Measurements from ENCODE around the gene CAMK2N1. TPM values are rescaled to one million over a fixed set of nuclear protein-coding genes. Genes with fewer than 3 reads are reported as not detected.

The CAMK2N1 gene
- total RNA-seq (2014; rRNA removed; shearing (Covaris generic)) (0.52 and 0.82 TPM in 2 replicates), polyA plus RNA-seq (2016; fragmentation: Nextera tagmentation; extraction: Ambion mirVana) (2.9 and 4.6 TPM in 2 replicates)
- long read RNA-seq, partial matches to known transcripts: 1 of 2 reads
- long read RNA-seq, other reads (novel, unspliced or antisense): 0 of 2 reads

DNA sequence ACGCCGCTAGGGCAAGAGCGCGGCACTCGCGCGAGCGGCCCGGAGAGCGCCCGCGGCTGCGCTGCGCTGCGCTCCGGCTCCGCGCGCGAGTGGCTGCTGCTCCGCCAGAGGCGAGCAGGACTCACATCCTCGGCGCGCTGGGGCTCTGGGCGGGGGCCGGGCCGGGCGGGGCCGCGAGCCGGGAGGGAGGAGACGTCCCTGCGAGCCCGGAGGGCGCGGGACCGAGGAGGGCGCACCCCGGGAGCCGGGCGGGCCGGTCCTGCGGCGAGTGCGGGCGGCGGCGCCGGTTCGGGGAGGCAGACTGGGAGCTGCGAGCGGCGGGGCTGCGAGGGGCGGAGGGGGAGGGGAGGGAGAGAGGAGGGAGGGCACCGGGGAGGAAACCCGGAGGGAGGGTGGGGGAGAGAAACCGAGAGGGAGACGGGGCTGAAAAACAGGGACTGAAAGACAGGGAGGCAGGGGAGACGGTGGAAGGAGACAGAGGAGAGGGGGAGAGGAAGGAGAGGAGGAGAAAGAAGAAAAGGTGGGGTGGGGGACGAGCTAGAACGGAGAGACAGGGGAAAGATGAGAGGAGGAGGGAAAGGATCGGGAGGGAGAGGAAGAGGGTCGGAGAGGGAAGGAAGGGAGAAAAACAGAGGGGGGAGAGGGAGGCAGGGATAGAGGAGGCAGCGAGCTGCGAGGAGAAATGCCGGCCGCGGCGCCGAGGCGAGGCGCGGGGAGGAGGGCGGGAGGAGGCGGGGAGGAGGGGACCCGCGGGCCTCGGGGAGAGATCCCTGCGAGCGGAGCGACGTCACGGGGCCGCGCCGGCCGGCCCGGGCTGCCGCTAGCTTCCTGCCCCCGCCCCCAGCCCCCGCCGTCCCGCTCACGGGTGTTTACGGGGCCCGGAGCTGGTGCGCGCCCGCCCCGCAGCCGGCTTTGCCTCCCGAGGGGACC lies at the start of gene CAMK2N1:
Gene CAMK2N1, minus strand, starts transcription at position 684 of the 930 bp plus-strand sequence. CDS start 831 bp downstream, outside the sequence.
- no peaks in the 10 kb centered on the region for H3K79me2 ChIP-seq (replicated peaks; ENCODE audit: insufficient read depth)
- Mint-ChIP-seq H3K27me3 (ENCODE audit: insufficient read depth, low read depth, poor library complexity) (peaks cover 48% of the 10 kb centered on the region), H3K36me3 (ENCODE audit: low read depth) (no peaks in the 10 kb centered on the region), H3K9me3 (no peaks in the 10 kb centered on the region; the same call in 2 of the 3 replicates), H3K4me3 (peak within 1 kb of the TSS; percentile 89), H3K27ac (peak within 1 kb of the TSS; percentile 67; the same call in 1 of the 2 replicates), H3K4me1 (peaks cover 44% of the 10 kb centered on the region)
- H3K4me3 ChIP-seq: peak within 1 kb of the TSS; percentile 81
- peaks cover 11% of the 10 kb centered on the region; the same call in 1 of the 2 replicates for H3F3A ChIP-seq (replicated peaks; ENCODE audit: low read depth)
- peak; percentile 78 for DNase-seq (ENCODE audit: low spot score)
- peaks cover 76% of the 10 kb centered on the region for H3K27me3 ChIP-seq (ENCODE audit: insufficient read depth)
- H3K4me2 ChIP-seq: peak within 1 kb of the TSS; percentile 97
- H3K9me2 ChIP-seq (ENCODE audit: insufficient read depth): no peaks in the 10 kb centered on the region
- H3K27ac ChIP-seq (ENCODE audit: low read depth): no peak within 1 kb of the TSS
- H3K36me3 ChIP-seq (ENCODE audit: insufficient read depth): no peaks in the 10 kb centered on the region
- TF ChIP-seq CREB1 (CRISPR knock-in tag; IDR thresholded peaks at IDR 0.05; ENCODE audit: low read depth) (peak; percentile 48; the same call in 1 of the 2 replicates), EZH2 (IDR thresholded peaks at IDR 0.05; ENCODE audit: low read depth, unreplicated experiment) (peak; percentile 59), NANOG (IDR thresholded peaks at IDR 0.05; ENCODE audit: borderline replicate concordance) (no peak)
- 0 out of 2 replicates have a peak, but pooled peaks cover 4% of the 10 kb centered on the region for H4K20me1 ChIP-seq (replicated peaks; ENCODE audit: insufficient read depth)
- peaks cover 47% of the 10 kb centered on the region for H3K4me1 ChIP-seq (ENCODE audit: insufficient read depth)
- peak; percentile 14 for ATAC-seq
- H2AFZ ChIP-seq: peak within 1 kb of the TSS; percentile 94

DNA sequence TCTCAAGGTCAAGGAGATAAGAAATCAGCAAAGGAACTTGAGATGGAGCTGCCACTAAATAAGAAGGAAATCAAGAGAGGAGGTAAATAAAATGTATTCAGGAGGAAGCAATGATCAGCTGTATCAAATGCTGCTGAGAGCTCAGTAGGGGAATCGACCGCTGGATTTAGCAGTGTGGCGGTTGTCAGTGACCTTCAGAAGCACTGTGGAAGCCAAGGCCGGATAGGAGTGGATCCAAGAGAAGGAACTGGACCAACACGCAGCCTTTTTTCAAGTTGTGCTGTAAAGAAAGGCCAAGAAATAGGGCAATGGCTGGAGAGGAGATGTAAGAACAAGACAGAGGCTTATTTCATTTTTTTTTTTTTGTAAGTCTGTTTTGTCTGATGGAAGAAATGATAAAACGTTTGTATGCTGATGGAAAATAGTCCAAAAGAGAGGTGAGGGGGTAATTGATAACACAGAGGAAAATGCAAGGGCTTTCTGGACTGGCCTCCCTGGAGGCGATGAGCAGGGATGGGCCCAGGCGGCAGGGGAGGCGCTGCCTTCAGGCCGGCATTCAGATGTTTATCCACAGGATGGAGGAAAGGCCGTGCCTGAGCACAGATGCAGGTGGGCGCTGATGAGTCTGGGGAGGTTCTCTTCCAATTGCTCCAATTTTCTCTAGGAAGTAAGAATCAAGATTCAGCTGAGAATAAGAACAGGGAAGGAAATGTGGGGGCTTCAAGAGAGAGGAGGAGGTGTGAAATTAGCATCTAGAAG lies 48.8 kb upstream of the CAMK2N1 start:
- Mint-ChIP-seq H3K27ac (no peak overlapping the region), H3K36me3 (ENCODE audit: low read depth) (no peaks in the 10 kb centered on the region), H3K4me3 (no peak overlapping the region), H3K4me1 (0 out of 3 replicates have a peak, but pooled peaks cover 2% of the 10 kb centered on the region), H3K9me3 (no peaks in the 10 kb centered on the region), H3K27me3 (ENCODE audit: insufficient read depth, low read depth, poor library complexity) (peaks cover 8% of the 10 kb centered on the region)
- Histone ChIP-seq H3K4me1 (ENCODE audit: insufficient read depth) (no peaks in the 10 kb centered on the region), H3K9me2 (ENCODE audit: insufficient read depth) (no peaks in the 10 kb centered on the region), H3K4me3 (no peak overlapping the region), H3K4me2 (no peak overlapping the region), H3K79me2 (replicated peaks; ENCODE audit: insufficient read depth) (no peaks in the 10 kb centered on the region), H3K36me3 (ENCODE audit: insufficient read depth) (no peaks in the 10 kb centered on the region), H3K27me3 (ENCODE audit: insufficient read depth) (no peaks in the 10 kb centered on the region), H3K27ac (ENCODE audit: low read depth) (no peak overlapping the region), H2AFZ (no peak overlapping the region), H3F3A (replicated peaks; ENCODE audit: low read depth) (no peaks in the 10 kb centered on the region), H4K20me1 (replicated peaks; ENCODE audit: insufficient read depth) (no peaks in the 10 kb centered on the region)
- ATAC-seq (peak; percentile 73), DNase-seq (ENCODE audit: low spot score) (no peak)
- TF ChIP-seq ZNF331 (CRISPR knock-in tag; IDR thresholded peaks at IDR 0.05; ENCODE audit: low read depth): no peak
- TF ChIP-seq, protein P1, sequence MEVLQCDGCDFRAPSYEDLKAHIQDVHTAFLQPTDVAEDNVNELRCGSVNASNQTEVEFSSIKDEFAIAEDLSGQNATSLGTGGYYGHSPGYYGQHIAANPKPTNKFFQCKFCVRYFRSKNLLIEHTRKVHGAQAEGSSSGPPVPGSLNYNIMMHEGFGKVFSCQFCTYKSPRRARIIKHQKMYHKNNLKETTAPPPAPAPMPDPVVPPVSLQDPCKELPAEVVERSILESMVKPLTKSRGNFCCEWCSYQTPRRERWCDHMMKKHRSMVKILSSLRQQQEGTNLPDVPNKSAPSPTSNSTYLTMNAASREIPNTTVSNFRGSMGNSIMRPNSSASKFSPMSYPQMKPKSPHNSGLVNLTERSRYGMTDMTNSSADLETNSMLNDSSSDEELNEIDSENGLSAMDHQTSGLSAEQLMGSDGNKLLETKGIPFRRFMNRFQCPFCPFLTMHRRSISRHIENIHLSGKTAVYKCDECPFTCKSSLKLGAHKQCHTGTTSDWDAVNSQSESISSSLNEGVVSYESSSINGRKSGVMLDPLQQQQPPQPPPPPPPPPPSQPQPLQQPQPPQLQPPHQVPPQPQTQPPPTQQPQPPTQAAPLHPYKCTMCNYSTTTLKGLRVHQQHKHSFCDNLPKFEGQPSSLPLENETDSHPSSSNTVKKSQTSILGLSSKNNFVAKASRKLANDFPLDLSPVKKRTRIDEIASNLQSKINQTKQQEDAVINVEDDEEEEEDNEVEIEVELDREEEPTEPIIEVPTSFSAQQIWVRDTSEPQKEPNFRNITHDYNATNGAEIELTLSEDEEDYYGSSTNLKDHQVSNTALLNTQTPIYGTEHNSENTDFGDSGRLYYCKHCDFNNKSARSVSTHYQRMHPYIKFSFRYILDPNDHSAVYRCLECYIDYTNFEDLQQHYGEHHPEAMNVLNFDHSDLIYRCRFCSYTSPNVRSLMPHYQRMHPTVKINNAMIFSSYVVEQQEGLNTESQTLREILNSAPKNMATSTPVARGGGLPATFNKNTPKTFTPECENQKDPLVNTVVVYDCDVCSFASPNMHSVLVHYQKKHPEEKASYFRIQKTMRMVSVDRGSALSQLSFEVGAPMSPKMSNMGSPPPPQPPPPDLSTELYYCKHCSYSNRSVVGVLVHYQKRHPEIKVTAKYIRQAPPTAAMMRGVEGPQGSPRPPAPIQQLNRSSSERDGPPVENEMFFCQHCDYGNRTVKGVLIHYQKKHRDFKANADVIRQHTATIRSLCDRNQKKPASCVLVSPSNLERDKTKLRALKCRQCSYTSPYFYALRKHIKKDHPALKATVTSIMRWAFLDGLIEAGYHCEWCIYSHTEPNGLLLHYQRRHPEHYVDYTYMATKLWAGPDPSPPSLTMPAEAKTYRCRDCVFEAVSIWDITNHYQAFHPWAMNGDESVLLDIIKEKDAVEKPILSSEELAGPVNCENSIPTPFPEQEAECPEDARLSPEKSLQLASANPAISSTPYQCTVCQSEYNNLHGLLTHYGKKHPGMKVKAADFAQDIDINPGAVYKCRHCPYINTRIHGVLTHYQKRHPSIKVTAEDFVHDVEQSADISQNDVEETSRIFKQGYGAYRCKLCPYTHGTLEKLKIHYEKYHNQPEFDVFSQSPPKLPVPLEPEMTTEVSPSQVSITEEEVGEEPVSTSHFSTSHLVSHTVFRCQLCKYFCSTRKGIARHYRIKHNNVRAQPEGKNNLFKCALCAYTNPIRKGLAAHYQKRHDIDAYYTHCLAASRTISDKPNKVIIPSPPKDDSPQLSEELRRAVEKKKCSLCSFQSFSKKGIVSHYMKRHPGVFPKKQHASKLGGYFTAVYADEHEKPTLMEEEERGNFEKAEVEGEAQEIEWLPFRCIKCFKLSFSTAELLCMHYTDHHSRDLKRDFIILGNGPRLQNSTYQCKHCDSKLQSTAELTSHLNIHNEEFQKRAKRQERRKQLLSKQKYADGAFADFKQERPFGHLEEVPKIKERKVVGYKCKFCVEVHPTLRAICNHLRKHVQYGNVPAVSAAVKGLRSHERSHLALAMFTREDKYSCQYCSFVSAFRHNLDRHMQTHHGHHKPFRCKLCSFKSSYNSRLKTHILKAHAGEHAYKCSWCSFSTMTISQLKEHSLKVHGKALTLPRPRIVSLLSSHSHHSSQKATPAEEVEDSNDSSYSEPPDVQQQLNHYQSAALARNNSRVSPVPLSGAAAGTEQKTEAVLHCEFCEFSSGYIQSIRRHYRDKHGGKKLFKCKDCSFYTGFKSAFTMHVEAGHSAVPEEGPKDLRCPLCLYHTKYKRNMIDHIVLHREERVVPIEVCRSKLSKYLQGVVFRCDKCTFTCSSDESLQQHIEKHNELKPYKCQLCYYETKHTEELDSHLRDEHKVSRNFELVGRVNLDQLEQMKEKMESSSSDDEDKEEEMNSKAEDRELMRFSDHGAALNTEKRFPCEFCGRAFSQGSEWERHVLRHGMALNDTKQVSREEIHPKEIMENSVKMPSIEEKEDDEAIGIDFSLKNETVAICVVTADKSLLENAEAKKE (CRISPR knock-in tag; IDR thresholded peaks at IDR 0.05): no peak
- TF ChIP-seq, protein P2, sequence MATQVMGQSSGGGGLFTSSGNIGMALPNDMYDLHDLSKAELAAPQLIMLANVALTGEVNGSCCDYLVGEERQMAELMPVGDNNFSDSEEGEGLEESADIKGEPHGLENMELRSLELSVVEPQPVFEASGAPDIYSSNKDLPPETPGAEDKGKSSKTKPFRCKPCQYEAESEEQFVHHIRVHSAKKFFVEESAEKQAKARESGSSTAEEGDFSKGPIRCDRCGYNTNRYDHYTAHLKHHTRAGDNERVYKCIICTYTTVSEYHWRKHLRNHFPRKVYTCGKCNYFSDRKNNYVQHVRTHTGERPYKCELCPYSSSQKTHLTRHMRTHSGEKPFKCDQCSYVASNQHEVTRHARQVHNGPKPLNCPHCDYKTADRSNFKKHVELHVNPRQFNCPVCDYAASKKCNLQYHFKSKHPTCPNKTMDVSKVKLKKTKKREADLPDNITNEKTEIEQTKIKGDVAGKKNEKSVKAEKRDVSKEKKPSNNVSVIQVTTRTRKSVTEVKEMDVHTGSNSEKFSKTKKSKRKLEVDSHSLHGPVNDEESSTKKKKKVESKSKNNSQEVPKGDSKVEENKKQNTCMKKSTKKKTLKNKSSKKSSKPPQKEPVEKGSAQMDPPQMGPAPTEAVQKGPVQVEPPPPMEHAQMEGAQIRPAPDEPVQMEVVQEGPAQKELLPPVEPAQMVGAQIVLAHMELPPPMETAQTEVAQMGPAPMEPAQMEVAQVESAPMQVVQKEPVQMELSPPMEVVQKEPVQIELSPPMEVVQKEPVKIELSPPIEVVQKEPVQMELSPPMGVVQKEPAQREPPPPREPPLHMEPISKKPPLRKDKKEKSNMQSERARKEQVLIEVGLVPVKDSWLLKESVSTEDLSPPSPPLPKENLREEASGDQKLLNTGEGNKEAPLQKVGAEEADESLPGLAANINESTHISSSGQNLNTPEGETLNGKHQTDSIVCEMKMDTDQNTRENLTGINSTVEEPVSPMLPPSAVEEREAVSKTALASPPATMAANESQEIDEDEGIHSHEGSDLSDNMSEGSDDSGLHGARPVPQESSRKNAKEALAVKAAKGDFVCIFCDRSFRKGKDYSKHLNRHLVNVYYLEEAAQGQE (IDR thresholded peaks at IDR 0.05; ENCODE audit: unreplicated experiment): no peak
- no peak for TF ChIP-seq EZH2 (IDR thresholded peaks at IDR 0.05; ENCODE audit: low read depth, unreplicated experiment)
- TF ChIP-seq ZNF114 (CRISPR knock-in tag; IDR thresholded peaks at IDR 0.05): no peak

All from GM23338 (cell line).